Measurements from ENCODE around the gene BTF3. TPM values are rescaled to one million over a fixed set of nuclear protein-coding genes. Genes with fewer than 3 reads are reported as not detected.

The BTF3 gene
- total and polyA plus RNA-seq, 2 of the 8 experiments (the other 6 are each of a cell fraction or from before 2014, with no cell fraction given): 396 to 754 TPM

DNA sequence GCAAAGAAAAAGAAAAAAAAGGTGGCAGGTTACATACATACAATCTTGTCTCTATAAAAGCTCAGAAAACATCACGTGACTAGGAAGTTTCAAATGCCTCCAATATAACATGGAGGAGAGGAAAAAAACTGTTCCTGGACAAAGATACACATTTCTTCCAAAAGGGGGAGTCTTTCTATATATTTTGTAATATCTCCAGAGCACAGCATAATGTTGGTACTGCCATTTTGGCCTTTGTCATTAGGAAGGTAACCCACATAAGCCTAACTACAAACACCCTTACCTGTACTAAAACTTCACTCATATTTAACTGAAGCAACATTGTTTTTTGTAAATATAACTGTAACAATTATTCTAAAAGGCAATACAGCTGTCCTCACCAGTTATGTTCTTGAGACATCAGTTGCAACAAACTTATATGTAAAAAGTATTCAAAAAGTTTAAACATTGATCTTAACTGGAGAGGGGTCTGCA lies 1.2 kb upstream of the BTF3 start:
- H3K4ac ChIP-seq (replicated peaks; ENCODE audit: insufficient read length, low read depth, low read length): peak overlapping the region; percentile 94
- no peak overlapping the region for H2AFZ ChIP-seq (ENCODE audit: low read length)
- no peak for FAIRE-seq
- H3K56ac ChIP-seq (replicated peaks; ENCODE audit: insufficient read length, low read depth, low read length): no peak overlapping the region
- peaks cover 0 to 30% (median 7%) of the 10 kb centered on the region in 4 experiments; a peak in 6 of 8 replicates for H3K36me3 ChIP-seq (ENCODE audit: control insufficient read depth in 2 of 4, insufficient read depth in 4 of 4, low read length in 3 of 4)
- no peak overlapping the region for H3K9ac ChIP-seq (replicated peaks in 1 of 4; ENCODE audit: extremely low read depth in 1 of 4, low read depth in 3 of 4, low read length in 3 of 4)
- H4K8ac ChIP-seq (ENCODE audit: extremely low read depth, insufficient read depth, low read length): no peak overlapping the region
- POLR2A ChIA-PET (ENCODE audit: partially characterized antibody): interaction anchor here (0.7 to 7.7 kb wide), 9 partner anchors 10 to 49 kb away, joined by 3 to 170 read pairs (median 23); partner anchors contain the start of gene FOXD1
- H2BK15ac ChIP-seq (ENCODE audit: low read length): no peak overlapping the region
- H2BK20ac ChIP-seq (ENCODE audit: low read length): no peak overlapping the region
- no peaks in the 10 kb centered on the region for H3K9me3 ChIP-seq (ENCODE audit: insufficient read depth in 2 of 2, low read depth in 1 of 2, low read length in 1 of 2)
- no peak overlapping the region for H2BK120ac ChIP-seq (replicated peaks; ENCODE audit: low read depth, low read length)
- no peak for TF ChIP-seq GTF2F1 (IDR thresholded peaks at IDR 0.05; ENCODE audit: borderline replicate concordance, low read depth, low read length)
- TF ChIP-seq, protein P1, sequence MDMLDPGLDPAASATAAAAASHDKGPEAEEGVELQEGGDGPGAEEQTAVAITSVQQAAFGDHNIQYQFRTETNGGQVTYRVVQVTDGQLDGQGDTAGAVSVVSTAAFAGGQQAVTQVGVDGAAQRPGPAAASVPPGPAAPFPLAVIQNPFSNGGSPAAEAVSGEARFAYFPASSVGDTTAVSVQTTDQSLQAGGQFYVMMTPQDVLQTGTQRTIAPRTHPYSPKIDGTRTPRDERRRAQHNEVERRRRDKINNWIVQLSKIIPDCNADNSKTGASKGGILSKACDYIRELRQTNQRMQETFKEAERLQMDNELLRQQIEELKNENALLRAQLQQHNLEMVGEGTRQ (IDR thresholded peaks at IDR 0.05; ENCODE audit: low read length): no peak
- TF ChIP-seq YY1 (IDR thresholded peaks at IDR 0.05; ENCODE audit: low read depth, low read length): no peak
- no peak for TF ChIP-seq RFX5 (IDR thresholded peaks at IDR 0.05; ENCODE audit: borderline replicate concordance, low read depth, low read length)
- TF ChIP-seq, protein P2, sequence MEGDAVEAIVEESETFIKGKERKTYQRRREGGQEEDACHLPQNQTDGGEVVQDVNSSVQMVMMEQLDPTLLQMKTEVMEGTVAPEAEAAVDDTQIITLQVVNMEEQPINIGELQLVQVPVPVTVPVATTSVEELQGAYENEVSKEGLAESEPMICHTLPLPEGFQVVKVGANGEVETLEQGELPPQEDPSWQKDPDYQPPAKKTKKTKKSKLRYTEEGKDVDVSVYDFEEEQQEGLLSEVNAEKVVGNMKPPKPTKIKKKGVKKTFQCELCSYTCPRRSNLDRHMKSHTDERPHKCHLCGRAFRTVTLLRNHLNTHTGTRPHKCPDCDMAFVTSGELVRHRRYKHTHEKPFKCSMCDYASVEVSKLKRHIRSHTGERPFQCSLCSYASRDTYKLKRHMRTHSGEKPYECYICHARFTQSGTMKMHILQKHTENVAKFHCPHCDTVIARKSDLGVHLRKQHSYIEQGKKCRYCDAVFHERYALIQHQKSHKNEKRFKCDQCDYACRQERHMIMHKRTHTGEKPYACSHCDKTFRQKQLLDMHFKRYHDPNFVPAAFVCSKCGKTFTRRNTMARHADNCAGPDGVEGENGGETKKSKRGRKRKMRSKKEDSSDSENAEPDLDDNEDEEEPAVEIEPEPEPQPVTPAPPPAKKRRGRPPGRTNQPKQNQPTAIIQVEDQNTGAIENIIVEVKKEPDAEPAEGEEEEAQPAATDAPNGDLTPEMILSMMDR (IDR thresholded peaks at IDR 0.05; ENCODE audit: control extremely low read depth in 1 of 3, insufficient read depth in 1 of 3, low read depth in 1 of 3, low read length in 3 of 3): peak in 1 of 3 experiments; percentile 17; a peak in 1 of 4 replicates
- H2BK5ac ChIP-seq (ENCODE audit: low read depth, low read length): no peak overlapping the region
- H3K4me2 ChIP-seq (ENCODE audit: insufficient read depth in 1 of 2, low read depth in 2 of 2, low read length in 2 of 2): peak overlapping the region; percentile 84 to 85; a peak in 3 of 4 replicates
- CTCF ChIA-PET (ENCODE audit: partially characterized antibody): interaction anchor here (0.7 to 6.1 kb wide), 14 partner anchors 9 to 201 kb away, joined by 3 to 53 read pairs (median 6); partner anchors contain the start of gene FOXD1
- no peak overlapping the region for H3K18ac ChIP-seq (ENCODE audit: extremely low read depth, low read length)
- H3K79me2 ChIP-seq (ENCODE audit: control insufficient read depth in 1 of 2, insufficient read depth in 2 of 2, low read length in 2 of 2): peaks cover 16 to 46% of the 10 kb centered on the region in 2 experiments
- peaks cover 2% of the 10 kb centered on the region; the same call in 1 of the 2 replicates for H3K79me1 ChIP-seq (ENCODE audit: low read depth, low read length)
- H3K27me3 ChIP-seq (replicated peaks in 1 of 4; ENCODE audit: control insufficient read depth in 3 of 4, extremely low read depth in 1 of 4, insufficient read depth in 3 of 4, low read length in 3 of 4): no peaks in the 10 kb centered on the region
- H4K20me1 ChIP-seq (replicated peaks in 1 of 2; ENCODE audit: control insufficient read depth in 1 of 2, insufficient read depth in 2 of 2, low read length in 2 of 2): peaks cover 0 to 3% of the 10 kb centered on the region in 2 experiments
- H2AK5ac ChIP-seq (ENCODE audit: low read depth, low read length): no peak overlapping the region
- H3K4me3 ChIP-seq (ENCODE audit: extremely low read depth in 1 of 4, insufficient read depth in 2 of 4, low read depth in 3 of 4, low read length in 4 of 4): peak overlapping the region in 1 of 4 experiments; percentile 78; a peak in 2 of 8 replicates
- 0 out of 2 replicates have a peak overlapping the region, but pooled peaks have one; percentile 97 for H3K27ac ChIP-seq (ENCODE audit: low read depth, low read length)
- peaks cover 9% of the 10 kb centered on the region for H3K23me2 ChIP-seq (ENCODE audit: low read depth, low read length)
- H2BK12ac ChIP-seq (ENCODE audit: low read depth, low read length): no peak overlapping the region
- no peak overlapping the region for H3K23ac ChIP-seq (ENCODE audit: insufficient read length)
- no peak overlapping the region for H4K91ac ChIP-seq (replicated peaks; ENCODE audit: insufficient read length, low read length)
- H3K4me1 ChIP-seq (replicated peaks in 1 of 4; ENCODE audit: control insufficient read depth in 3 of 4, insufficient read depth in 4 of 4, low read length in 3 of 4): peaks cover 1 to 12% (median 4%) of the 10 kb centered on the region in 4 experiments; a peak in 6 of 7 replicates
- DNase-seq (ENCODE audit: low read depth in 1 of 2, low spot score in 2 of 2): no peak
- WGBS, 2 experiments (ENCODE audit: extremely low coverage in 1 of 2, insufficient coverage in 1 of 2, insufficient read length in 1 of 2, insufficient replicate concordance in 2 of 2, low coverage in 1 of 2, low lambda C conversion rate in 2 of 2, missing lambda C conversion rate in 1 of 2): 71% methylated on average over 1 of the region's 1 CpG; no CpG with 5 or more reads in 1 of the 2 experiments
- peak overlapping the region; percentile 4 for H4K5ac ChIP-seq (ENCODE audit: insufficient read length, low read depth, low read length)
- H3K14ac ChIP-seq (ENCODE audit: insufficient read length): no peak overlapping the region
